Measurements from ENCODE around the gene U2SURP.
"Not testable (repeated sequence)": the region's sequence is repeated elsewhere in the genome, so short reads cannot be mapped to it uniquely, and the experiment has no call there.

Gene U2SURP

DNA sequence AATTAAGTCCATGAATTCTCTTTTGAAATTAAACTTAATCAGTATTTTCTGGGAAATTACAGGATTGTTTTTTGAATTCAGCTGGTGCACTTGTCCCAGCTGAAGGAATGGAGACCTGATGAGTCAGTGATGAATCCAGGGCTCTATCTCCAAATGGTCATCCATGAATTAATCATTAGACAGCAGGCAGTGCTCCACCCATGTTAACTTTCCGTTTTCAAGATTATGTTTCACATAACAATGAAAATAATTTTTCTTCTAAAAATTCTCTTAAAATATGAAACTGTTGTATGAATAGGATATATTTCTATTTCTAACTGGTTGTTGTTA is 24.0 kb upstream of the U2SURP start:
- DNase-seq, result no peak

DNA sequence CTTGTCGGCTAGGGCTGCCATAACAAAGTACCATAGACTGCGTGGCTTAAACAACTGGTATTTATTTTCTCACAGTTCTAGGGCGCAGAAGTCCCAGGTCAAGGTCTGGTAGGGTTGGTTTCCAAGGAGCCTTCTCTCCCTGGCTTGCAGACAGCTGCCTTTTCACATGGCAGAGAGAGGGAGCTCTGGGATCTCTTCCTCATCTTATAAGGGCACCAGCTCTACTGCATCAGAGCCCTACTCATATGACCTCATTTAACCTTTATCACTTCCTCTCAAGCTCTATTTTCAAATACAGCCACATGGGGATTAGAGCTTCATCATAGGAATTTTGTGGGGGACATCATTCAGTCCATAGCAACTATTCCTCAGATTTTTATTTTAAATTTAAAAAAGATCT is 20.3 kb upstream of the U2SURP start:
- DNase-seq, result no peak

DNA sequence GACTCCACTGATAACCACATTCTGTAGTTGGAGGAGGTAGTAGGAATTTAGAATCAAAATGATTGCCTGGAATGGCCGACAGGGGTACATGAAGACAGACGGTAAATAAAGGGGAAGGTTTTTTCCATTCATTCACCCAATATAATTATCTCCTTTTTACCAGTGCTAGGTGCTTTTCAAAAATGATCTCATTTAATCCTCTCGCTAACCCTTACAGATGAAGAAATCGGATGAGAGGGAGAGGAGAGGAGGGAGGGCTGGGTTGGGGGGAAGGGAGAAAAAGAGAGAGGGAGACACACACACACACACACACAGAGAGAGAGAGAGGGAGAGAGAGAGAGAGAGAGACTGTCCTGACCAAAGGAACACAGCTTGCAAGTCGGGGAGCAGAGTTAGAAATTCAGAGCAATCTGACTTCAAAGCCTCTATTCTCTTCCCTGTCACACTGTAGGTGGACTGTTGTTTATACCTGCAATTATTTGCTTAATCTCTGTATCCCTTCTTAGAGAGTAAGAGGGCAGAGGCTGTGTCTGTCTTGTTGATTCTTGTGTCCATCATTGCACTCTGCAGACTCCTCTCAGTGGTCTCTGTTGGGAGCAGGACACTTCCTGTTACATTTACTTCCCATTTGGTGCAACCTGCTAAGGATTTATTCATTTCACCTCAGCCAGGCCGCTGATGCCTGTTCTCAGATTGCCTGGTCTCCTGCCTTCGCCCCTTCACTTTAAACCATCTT is 19.2 kb upstream of the U2SURP start:
- no peak for DNase-seq

DNA sequence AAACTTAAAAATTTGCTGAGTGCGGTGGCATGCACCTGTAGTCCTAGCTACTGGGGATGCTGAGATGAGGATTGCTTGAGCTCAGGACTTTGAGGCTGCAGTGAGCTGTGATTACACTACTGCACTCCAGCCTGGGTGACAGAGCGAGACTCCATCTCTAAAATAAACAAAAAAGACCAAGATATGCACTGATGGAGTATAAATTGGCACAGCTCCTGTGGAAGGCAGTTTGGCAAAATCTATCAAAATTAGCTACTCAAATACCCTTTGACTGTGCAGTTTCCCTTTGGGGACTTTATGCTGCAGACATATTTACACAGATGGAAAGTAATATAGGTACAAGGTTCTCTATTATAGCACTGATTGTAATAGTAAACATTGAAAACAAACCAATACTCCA is 18.1 kb upstream of the U2SURP start:
- DNase-seq, result no peak

DNA sequence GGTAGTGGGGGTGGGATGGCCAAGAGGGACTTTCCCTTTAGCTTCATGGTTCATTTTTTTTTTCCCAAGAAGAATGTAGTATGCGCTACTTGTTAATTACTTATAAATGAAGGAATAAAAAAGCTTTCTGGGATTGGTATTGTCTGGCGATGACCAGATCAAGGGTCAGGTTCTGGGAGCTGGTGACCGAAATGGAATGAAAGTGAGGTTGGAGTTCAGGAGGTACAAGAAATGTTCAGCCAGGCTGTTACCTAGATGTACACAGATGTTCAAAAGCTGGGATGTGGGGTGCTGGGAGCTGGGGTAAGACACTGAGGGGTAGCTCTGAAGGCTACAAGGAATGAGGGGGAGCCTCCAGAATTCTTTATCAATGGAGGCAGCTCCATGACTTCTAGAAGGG is 17.1 kb upstream of the U2SURP start:
- no peak for DNase-seq

DNA sequence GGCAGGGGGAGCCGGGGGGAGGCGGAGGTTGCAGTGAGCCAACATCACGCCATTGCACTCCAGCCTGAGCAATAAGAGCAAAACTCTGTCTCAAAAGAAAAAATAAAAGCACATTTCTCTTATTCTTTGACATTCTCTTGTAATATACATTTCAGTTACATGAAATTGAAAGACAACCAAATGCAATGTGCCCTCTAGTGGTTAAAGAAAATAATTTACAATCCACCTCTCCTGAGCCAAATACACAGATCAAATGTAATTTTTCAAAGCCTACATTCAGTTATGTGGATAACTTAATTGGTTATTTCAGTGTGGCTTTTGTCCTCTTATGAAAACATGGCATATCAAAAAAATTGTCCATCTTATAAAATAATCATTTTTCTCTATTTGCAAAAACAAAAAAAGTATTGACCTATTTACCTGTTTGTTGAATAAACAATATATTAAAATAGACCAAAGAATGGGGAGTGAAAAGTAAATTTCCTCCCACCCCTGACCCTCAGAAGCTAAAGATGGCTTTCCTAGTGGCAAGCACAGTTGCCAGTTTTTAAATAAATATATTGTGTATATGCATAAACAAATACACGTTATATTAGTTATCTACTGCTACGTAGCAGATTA is 14.2 kb upstream of the U2SURP start:
- peak; percentile 5 to 32 for DNase-seq

DNA sequence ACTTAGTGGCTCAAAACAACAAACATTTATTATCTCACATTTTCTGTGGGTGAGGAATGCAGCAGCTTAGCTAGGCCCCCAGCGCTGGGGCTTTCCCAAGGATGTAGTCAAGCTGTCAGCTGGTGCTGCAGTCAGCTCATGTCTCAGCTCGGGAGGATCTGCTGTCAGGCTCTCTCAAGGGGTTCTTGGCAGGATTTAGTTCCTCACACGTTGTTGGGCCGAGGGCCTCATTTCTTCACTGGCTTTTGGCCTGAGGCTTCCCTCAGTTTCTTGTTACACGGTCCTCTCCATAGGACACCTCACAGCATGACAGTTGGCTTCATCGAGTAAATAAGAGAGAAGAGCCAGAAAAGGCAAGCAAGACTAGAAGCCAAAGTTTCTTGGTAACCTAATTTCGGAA is 13.7 kb upstream of the U2SURP start:
- no peak for DNase-seq

DNA sequence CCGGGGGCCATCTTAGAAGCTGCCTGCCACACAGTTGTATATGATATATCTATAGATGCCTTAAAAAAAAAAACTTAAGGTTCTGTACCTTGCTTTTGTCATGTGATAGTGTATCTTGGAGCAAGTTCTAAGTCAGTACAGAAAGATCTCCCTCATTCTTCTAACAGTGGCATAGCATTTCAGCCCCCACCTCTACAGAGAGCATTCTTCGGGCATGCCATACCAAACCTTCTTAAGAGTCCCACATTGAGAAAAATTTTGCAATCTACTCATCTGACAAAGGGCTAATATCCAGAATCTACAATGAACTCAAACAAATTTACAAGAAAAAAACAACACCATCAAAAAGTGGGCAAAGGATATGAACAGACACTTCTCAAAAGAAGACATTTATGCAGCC is 13.1 kb upstream of the U2SURP start:
- not testable (repeated sequence) for DNase-seq

DNA sequence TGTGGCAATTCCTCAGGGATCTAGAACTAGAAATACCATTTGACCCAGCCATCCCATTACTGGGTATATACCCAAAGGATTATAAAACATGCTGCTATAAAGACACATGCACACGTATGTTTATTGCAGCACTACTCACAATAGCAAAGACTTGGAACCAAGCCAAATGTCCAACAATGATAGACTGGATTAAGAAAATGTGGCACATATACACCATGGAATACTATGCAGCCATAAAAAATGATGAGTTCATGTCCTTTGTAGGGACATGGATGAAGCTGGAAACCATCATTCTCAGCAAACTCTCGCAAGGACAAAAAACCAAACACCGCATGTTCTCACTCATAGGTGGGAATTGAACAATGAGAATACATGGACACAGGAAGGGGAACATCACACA is 12.5 kb upstream of the U2SURP start:
- DNase-seq, result not testable (repeated sequence)

DNA sequence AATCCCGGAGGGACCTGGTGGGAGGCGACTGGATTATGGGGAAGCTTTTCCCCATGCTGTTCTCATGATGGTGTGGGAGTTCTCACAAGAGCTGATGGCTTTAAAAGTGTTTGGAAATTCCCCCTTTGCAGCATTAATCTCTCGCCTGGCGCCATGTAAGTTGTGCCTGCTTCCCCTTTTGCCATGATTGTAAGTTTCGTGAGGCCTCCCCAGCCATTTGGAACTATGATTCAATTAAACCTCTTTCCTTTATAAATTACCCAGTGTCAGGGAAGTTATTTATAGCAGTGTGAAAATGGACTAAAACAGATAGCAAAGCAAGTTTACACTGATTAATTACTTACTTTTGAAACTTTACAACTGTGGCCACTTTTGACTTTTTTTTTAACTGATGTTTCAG is 10.6 kb upstream of the U2SURP start:
- DNase-seq, result no peak

DNA sequence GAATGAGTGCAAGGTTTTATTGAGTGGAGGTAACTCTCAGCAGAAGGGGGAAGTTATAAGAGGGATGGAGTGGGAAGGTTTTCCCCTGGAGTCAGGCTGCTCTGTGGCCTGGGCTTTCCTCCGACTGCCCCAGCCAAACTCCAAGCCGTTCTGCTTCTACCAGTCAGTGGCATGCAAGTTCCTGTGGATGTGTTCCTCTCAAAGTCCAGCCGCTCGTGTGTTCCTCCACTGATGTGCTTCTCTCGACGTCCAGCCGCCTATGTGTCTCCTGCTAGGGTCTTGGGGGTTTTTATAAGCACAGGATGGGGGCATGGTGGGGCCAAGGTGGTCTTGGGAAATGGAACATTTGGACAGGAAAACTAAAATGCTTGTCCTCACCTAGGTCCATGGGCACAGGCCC is 9.0 kb upstream of the U2SURP start:
- no peak for DNase-seq

DNA sequence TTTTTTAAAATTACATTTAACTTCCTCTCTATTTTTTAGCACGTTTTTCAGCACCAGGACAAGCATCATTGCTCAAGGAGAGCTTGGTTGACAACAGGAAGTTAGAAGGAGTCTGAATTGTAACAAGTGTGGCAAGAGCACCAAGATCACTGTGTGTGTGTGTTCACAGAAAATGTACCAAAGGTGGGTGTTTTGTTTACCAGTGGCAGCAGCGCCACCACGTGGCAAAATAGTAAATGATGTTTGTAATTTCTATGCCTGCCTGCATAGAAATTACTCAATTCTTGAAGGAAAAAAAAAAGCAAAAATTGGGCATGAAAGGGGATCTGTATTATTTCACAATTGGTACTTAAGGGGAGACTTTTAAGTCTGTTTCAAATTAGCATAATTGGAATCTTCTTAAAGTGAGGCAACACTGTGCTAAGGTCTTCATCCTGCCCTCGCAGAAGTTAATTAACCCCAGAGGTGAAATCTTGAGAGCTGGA is 7.4 kb upstream of the U2SURP start:
- DNase-seq, result peak; percentile 33 to 36

DNA sequence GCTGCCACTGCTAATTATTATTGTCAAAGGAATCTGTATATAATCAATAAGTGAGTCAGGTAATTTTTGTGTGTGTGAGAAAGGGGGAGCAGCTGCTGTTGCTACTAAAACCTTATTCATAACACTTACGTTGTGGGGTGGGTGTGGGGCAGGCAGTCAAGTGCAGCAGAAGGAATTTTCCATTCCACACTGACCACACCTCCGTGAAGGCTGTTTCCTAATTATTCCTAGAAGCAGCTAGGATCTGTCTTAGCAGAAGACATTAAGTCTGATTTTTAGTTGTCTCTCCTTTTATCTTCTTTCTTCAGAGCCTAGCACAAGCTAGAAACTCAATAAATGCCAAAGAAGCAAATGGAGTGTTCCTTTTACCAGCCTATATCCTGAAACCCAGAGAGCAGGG is 4.0 kb upstream of the U2SURP start:
- DNase-seq, result no peak

DNA sequence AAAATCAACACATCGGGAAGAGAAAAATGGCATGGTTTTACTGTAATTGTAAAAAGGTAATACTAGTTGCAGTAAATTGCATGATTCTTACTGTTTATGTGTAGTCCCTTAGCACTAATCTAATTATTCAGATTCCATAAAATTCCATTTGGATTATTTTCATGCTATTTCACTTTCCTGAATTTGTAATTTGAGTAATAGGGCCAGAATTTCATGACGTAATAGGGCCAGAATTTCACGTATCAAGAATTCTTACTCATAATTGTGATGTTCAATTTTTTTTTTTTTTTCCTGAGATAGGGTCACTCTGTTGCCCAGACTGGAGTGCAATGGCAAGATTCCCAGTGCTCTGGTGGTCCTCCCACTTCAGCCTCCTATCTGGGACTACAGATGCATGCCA is 2.9 kb upstream of the U2SURP start:
- no peak for DNase-seq

DNA sequence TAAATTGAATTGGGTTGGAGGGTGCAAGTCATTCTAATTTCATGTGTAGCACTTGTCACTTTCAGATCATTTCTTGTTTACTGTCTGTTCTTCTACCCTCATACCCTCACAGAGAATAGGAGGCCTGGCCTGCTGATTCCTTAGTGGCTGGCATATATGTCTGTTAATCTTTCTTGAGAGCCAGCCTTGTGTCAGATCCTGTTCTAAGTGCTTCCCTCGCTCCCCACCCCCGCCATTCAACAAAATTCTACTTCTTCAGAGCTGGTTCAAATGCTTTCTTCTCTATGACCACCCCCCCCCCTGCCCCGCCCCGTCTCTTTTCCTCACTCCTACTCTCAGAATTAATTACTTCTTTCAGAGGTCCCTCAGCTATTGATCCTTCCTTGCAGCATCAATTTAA is 1.5 kb upstream of the U2SURP start:
- DNase-seq, result no peak

DNA sequence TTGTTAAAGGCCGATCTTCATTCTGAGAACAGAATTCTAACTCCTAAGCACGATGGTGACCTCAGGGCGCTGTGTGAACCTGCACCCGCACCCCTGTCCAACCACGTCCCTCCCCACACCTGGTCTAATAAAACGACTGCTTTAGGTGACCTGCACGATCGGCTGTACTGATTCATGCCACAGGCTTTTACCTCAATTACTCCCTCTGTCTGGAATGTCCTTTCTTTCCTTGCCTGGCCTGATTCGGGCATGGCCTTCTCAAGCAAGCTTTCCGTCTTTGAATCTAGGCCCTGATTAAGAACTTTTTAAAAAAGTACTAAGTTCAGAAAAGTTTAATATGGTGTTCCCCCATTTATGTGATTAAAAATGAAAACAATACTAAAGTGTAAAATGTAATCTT is 842 bp upstream of the U2SURP start:
- no peak for DNase-seq

DNA sequence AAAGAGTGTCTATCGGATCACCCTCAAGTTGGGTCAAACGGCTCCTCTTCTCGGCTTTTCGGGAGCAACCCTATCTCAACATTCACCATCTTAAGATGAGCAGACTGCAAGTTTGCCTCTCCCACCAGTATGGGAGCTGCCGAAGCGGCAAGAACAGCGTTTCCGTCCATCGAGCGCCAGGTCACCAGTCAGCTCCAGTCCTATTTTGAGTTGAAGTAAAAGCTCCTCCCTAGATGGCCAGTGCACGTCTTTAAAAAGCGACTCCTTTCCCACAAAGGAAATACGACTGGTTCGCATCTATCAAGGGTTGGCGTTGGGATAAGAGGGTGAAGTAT is 369 bp upstream of the U2SURP start:
- DNase-seq, result peak in 1 of 2 experiments; percentile 69

DNA sequence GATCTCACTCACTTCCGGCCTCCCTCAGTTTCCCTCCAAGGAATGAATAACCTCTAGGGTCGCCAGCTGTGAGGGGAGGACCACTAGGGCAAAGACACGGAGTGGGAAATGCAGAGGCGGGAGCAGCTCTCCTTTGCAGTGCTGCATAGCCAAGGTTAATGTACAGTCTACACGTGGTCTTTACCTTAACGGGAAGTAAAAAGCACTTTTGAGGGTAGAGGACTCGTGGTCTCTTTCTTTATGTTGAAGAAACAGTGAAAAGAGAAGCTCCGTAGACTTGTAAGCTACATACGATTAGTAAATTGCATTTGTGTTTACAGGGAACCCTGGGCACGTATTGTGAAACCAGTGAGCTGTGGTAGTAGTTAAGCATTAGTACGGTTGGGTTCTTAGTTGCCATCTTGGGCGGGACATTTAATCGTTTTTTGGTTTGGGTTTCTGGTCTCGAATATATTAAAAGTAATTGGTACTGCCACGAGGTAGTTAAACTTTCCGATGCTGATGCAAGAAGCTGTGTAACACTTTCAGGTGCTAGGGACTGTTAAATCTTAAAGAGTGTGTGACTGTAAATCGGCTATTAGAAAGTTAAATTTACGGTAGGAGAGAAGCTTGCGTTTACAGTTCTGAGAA is 828 bp downstream of the U2SURP start:
- no peak for DNase-seq

DNA sequence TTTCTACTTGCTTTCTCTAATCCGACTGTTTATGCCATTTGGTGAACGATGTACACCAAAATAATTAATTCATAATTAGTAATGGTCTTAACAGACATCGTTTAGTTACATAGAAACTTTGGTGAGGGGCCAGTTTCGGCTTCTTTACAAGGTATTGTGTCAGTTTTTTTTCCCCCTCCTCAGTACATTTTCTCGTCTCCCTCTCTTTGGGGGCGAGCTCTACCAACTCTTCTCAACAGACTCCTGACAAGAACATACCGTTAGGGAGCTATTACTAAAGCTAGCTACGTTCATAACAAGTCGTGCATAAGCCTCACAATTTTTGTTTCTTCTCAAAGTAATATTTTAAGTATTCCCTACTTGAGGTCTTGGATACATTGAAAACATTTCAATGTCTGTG is 1.4 kb downstream of the U2SURP start:
- DNase-seq, result no peak

DNA sequence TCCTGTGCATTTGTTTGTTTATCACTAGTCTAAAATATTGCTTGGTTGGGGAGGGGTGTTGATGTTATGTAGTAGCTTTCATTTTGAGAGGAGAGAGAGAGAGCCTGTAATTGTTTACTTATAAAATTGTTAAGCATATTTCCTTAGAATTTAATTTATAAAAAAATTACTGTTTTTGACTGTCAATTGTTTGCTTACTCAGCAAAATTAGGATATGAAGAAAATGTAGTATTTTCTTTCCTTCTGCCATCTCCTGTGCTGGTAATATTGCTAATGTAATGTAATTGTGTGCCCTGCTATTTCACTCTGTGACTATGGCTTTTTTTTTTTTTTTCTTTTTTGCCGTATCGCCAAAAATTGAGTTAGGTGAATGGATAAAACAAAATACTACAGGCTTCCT is 3.5 kb downstream of the U2SURP start:
- no peak for DNase-seq

DNA sequence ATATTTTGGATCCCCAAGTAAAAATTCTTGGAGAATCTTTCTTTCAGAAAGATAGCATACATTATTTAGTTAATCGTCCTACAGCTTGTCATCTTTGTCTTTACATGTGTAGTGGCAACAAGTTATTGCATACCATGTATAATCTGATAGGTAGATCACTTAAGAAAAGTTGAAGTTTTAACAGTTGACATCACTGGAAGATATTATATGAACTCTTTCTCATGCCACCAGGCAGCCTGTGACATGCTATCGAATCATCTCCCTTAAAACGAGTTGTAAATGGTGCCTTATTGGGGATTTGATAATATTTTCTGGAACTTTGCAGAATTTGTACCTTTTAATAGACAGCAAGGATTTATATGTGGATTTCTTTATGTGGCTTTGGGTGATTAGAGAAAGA is 8.7 kb downstream of the U2SURP start:
- DNase-seq, result no peak

DNA sequence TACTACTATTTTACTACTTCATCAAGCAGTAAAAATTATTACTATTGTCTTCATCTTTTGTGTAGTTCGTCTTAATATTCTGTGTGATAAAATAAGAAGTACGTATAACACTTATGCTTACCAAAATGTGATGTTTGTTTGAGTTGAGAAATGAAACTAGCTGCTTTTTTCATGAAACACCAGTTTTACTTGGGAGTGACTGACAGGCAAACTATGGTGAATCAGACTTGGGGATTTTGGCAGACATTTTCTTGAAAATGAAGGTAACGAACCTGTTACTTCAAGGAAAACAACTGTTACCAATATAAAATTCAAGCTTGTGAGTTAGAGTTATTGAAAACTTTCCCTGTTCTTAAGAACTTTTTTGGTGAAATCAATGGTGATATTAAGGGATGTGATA is 10.3 kb downstream of the U2SURP start:
- no peak for DNase-seq

DNA sequence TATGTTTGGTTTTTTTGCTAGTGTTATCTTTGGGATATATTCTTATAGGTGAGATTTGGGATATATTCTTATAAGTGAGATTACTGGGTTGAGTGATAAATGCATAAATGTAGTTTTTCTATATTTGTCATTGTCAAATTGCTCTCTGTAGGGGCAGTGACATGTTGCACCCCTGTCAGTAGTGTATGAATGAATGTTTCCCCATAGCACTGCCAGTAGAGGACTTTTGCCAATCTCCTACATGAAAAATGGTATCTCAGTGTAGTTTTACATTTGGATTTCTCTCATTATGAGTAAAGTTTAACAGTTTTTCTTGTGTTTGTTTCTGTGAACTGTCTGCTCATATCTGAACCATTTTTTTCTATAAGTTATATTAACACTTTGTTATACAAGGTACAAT is 13.6 kb downstream of the U2SURP start:
- no peak for DNase-seq

DNA sequence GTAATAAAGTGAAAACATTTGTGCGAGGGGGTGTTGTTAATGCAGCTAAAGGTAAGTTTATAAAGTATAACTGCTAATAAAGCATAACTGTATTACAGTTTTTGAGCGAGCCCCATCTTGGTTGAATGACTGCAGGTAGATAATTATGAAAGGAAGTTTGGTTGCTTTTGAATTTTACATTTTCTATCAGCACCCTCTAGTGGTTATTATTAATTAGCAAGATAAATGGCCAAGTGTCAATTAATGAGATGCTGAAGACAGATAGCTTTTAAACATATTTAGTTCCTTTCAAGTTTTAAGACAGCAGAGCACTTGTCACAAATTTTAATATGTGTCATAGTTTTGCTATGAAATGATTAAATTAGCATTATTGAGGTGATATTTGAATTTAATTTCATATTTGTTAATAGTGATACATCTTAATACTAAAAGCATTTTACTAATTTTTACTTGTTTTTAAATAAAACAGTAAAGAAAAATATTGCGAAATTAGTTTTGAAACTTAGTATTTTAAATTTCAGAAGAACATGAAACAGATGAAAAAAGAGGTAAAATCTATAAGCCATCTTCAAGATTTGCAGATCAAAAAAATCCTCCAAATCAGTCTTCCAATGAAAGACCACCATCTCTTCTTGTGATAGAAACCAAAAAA is 15.1 kb downstream of the U2SURP start:
- no peak for DNase-seq

Data from NCI-H1930 (cell line).